ENCODE results near the gene KMT2E.
"Not testable (repeated sequence)": the region's sequence is repeated elsewhere in the genome, so short reads cannot be mapped to it uniquely, and the experiment has no call there.

KMT2E gene

GRCh38 chr7:105027176-105027853 lies 13.3 kb downstream of the KMT2E start:
- no peak for DNase-seq

GRCh38 chr7:105028004-105028403 lies 14.0 kb downstream of the KMT2E start:
- DNase-seq, result no peak

GRCh38 chr7:105028941-105029340 lies 14.9 kb downstream of the KMT2E start:
- DNase-seq, result not testable (repeated sequence)

- DNase-seq, result no peak
These were observed 16.4 kb downstream of the KMT2E start for GRCh38 chr7:105030447-105030846.

GRCh38 chr7:105032553-105033214 lies 18.7 kb downstream of the KMT2E start:
- DNase-seq, result no peak

GRCh38 chr7:105035349-105035748 lies 21.3 kb downstream of the KMT2E start:
- DNase-seq, result no peak

GRCh38 chr7:105036217-105037168 lies 22.5 kb downstream of the KMT2E start:
- DNase-seq, result no peak

GRCh38 chr7:105037319-105037718 lies 23.3 kb downstream of the KMT2E start:
- DNase-seq, result no peak

- no peak for DNase-seq
These were observed 30.6 kb downstream of the KMT2E start for GRCh38 chr7:105044449-105045070.

GRCh38 chr7:105046414-105046813 lies 32.4 kb downstream of the KMT2E start:
- no peak for DNase-seq

GRCh38 chr7:105047932-105048331 lies 33.9 kb downstream of the KMT2E start:
- no peak for DNase-seq

GRCh38 chr7:105050493-105050892 lies 36.5 kb downstream of the KMT2E start:
- DNase-seq, result no peak

- not testable (repeated sequence) for DNase-seq
These were observed 36.9 kb downstream of the KMT2E start for GRCh38 chr7:105050899-105051298.

GRCh38 chr7:105055084-105055483 lies 41.1 kb downstream of the KMT2E start:
- DNase-seq, result no peak

GRCh38 chr7:105055621-105056020 lies 41.6 kb downstream of the KMT2E start:
- DNase-seq, result no peak

GRCh38 chr7:105057472-105057871 lies 43.5 kb downstream of the KMT2E start:
- DNase-seq, result no peak

- DNase-seq, result no peak
These were observed 46.4 kb downstream of the KMT2E start for GRCh38 chr7:105060437-105060836.

- DNase-seq, result no peak
These were observed 46.9 kb downstream of the KMT2E start for GRCh38 chr7:105060923-105061322.

- DNase-seq, result no peak
These were observed 51.1 kb downstream of the KMT2E start for GRCh38 chr7:105065104-105065503.

GRCh38 chr7:105067691-105068090 lies 53.7 kb downstream of the KMT2E start:
- no peak for DNase-seq

- DNase-seq, result no peak
These were observed 54.9 kb downstream of the KMT2E start for GRCh38 chr7:105068886-105069285.

- no peak for DNase-seq
These were observed 59.1 kb downstream of the KMT2E start for GRCh38 chr7:105073143-105073542.

- no peak for DNase-seq
These were observed 65.3 kb downstream of the KMT2E start for GRCh38 chr7:105079348-105079747.

All from bone marrow (tissue), 2 donors.